Nephron (organoid): ENCODE results near the gene RBM4.

Experiments used
- H3K27ac Mint-ChIP-seq, 3 experiments: 2 replicates each; pipeline ENCODE4 v1.8.0; 2020; ENCODE audit warnings: mixed read lengths in 3 of 3, mild to moderate bottlenecking in 2 of 3, moderate library complexity in 1 of 3
- H3K27me3 Mint-ChIP-seq: 2 replicates; pipeline ENCODE4 v1.8.0; 2021; ENCODE audit warnings: low read depth, mild to moderate bottlenecking, moderate library complexity, mixed read lengths
- H3K36me3 Mint-ChIP-seq: 2 replicates; pipeline ENCODE4 v1.8.0; 2020; ENCODE audit warnings: low read depth, mixed read lengths
- H3K4me1 Mint-ChIP-seq: 2 replicates; pipeline ENCODE4 v1.8.0; 2020; ENCODE audit warnings: mixed read lengths
- H3K4me3 Mint-ChIP-seq, 3 experiments: 2 replicates each; pipeline ENCODE4 v1.8.0; 2020; ENCODE audit warnings: mild to moderate bottlenecking in 3 of 3, mixed read lengths in 3 of 3, moderate library complexity in 2 of 3
- H3K9me3 Mint-ChIP-seq: 2 replicates; pipeline ENCODE4 v1.8.0; 2020; ENCODE audit warnings: mixed read lengths
- CTCF ChIP-seq, 3 experiments: fragments of 200-600 bp; sonication (generic); IDR thresholded peaks; one replicate each; pipeline ENCODE4 v1.5.0; 2021; ENCODE audit warnings: antibody characterized with exemption in 3 of 3; ENCODE audit not compliant: unreplicated experiment in 3 of 3

Gene RBM4

GRCh38 chr11:66676282-66676919 lies 37.9 kb downstream of the RBM4 start:
- Mint-ChIP-seq H3K4me1 (peaks cover 41% of the 10 kb centered on the region), H3K9me3 (no peaks in the 10 kb centered on the region), H3K36me3 (peaks cover 21% of the 10 kb centered on the region), H3K27ac (peak overlapping the region; percentile 98 to 100 (median 99)), H3K27me3 (no peaks in the 10 kb centered on the region), H3K4me3 (peak overlapping the region; percentile 91 to 94 (median 91))
- TF ChIP-seq CTCF (IDR thresholded peaks at IDR 0.05; ENCODE audit: unreplicated experiment in 3 of 3): no peak

DNA sequence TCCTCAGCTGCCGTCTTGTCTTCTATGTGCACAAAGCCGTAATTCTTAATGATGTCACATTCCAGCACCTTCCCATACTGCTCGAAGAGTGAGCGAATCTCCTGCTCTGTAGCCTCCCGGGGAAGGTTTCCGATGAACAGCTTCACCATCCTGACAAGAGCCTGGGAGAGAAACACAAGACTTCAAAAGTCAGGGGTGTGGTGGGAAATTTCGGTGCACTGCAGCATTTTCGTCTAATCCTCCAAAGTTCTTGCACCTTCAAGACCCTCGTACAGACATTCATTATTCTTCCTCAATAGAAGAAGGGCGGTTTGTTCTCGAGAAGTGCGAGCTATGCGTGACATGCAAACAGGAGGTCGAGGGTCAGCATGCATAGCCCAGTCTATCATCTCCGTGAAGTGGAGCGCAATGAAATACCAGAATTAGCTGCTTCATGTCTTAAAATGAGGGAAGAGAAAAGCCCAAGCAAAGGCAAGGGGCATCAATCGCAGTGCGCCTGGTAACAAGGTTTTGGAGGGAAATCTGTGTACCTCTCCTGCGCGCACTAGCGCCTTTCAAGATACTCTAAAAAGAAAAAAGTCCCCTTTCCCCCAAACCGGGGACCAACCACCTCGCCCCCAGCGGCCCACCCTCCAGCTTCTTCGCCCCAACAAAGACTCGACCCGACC lies 38.6 kb downstream of the RBM4 start:
- H3K9me3 Mint-ChIP-seq: no peaks in the 10 kb centered on the region
- peak overlapping the region; percentile 98 to 100 (median 99) for H3K27ac Mint-ChIP-seq
- no peak for TF ChIP-seq CTCF (IDR thresholded peaks at IDR 0.05; ENCODE audit: unreplicated experiment in 3 of 3)
- H3K27me3 Mint-ChIP-seq: no peaks in the 10 kb centered on the region
- peaks cover 21% of the 10 kb centered on the region for H3K36me3 Mint-ChIP-seq
- H3K4me1 Mint-ChIP-seq: peaks cover 41% of the 10 kb centered on the region
- peak overlapping the region; percentile 91 to 94 (median 91) for H3K4me3 Mint-ChIP-seq

DNA sequence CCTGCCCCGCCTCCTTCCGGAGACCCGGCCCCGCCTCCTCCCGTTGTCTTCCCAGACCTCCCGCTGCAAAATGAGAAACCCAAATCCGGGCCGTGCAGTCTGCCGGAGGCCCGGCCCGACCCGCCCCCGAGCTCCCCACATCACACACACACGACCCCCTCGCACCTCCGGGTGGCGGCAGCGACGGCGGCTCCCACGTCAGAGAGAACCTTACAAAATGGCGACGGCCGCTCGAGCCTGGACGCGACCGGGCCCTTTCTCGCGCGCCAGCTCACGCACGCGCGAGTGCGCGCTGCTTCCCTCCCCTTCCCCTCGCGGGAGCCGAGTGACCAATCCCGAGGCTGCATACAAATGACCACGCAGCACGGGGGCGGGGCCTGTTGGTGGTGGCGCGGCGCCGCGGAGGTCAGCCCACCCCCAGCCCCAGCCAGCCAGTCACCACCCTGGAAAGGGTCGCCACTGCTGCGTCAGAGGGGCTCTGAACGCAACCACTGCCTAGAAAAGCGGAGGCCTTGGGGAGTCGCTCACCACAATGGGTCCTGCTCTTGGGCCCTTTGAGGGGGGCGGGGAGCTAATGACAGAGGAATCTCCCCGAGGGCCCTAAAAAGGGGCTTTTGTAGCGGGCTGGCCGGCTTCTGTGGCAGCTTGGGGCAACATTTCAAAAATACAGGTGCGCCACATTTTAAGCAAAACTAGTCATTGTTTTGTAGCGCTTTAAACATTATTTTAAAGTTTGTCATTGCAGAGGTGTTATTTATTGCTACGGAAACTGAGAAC lies 39.3 kb downstream of the RBM4 start, which contains the start of gene RBM4B:
Gene RBM4B (minus strand): TSS at position 289 of the 777 bp plus-strand sequence. CDS start 808 bp downstream, outside the sequence.
- Mint-ChIP-seq H3K4me3 (peak within 1 kb of the TSS; percentile 91 to 94 (median 91)), H3K27me3 (no peaks in the 10 kb centered on the region), H3K27ac (peak within 1 kb of the TSS; percentile 98 to 100 (median 99)), H3K4me1 (peaks cover 40% of the 10 kb centered on the region), H3K9me3 (no peaks in the 10 kb centered on the region), H3K36me3 (peaks cover 21% of the 10 kb centered on the region)
- TF ChIP-seq CTCF (IDR thresholded peaks at IDR 0.05; ENCODE audit: unreplicated experiment in 3 of 3): no peak

GRCh38 chr11:66680966-66681645 lies 42.6 kb downstream of the RBM4 start:
- Mint-ChIP-seq H3K4me1 (peaks cover 19% of the 10 kb centered on the region), H3K4me3 (no peak overlapping the region), H3K27ac (no peak overlapping the region), H3K36me3 (peaks cover 25% of the 10 kb centered on the region), H3K27me3 (peaks cover 3% of the 10 kb centered on the region), H3K9me3 (no peaks in the 10 kb centered on the region)
- no peak for TF ChIP-seq CTCF (IDR thresholded peaks at IDR 0.05; ENCODE audit: unreplicated experiment in 3 of 3)

- TF ChIP-seq CTCF (IDR thresholded peaks at IDR 0.05; ENCODE audit: unreplicated experiment in 3 of 3): no peak
- Mint-ChIP-seq H3K4me3 (no peak overlapping the region), H3K4me1 (peaks cover 5% of the 10 kb centered on the region), H3K36me3 (peaks cover 20% of the 10 kb centered on the region), H3K9me3 (no peaks in the 10 kb centered on the region), H3K27me3 (peaks cover 3% of the 10 kb centered on the region), H3K27ac (no peak overlapping the region)
Measured at GRCh38 chr11:66683877-66684276, 45.4 kb downstream of the RBM4 start.
